Measurements from ENCODE around the gene PRPF6.

Gene PRPF6

GRCh38 chr20:64052326-64052722 lies 71.4 kb downstream of the PRPF6 start:
- DNase-seq: no peak

DNA sequence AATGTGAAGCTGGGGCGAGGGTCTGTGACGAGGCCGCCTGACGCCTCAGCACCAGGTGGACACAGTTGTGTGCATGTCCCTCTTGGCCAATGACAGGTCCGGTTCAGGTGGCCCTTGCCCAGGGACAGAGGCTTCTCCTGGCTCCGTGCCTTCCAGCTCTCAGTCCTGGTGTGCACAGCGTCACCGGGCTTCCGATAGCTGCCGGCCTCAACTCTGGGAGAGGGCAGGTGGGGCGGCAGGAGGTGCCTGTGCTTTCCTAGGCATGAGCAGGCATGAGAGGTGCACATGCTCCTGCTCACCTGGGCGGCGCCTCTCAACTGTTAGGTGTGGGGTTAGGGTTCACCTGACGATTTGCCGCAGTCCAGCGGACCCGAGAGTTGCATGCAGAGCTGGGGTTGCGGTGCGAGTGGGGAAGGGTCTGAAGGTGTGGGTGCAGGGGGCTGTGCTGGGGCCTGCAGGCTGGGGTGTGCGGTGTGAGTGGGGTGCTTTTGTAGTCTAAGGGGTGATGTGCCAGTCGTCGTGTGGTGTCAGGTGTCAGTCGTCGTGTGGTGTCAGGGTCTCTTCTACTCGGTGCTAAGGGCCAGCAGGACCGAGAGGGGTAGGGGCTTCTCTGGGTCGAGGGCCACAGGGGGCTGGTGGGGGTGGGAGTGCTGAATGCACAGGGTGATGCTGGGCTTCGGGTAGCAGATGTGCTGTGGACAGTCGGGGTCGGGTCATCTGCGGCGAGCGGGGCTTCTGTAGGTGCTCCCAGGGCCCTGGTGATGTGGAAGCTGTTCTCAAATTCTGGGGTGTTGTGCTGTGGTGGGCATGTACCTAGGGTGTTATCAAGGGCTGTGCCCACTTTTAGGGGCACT lies 72.3 kb downstream of the PRPF6 start:
- no peak for DNase-seq

- DNase-seq: no peak
These were observed 73.1 kb downstream of the PRPF6 start for GRCh38 chr20:64053841-64054661.

- DNase-seq: no peak
These were observed 74.5 kb downstream of the PRPF6 start for GRCh38 chr20:64055396-64055892.

- no peak for DNase-seq
These were observed 75.1 kb downstream of the PRPF6 start for GRCh38 chr20:64055893-64056638.

DNA sequence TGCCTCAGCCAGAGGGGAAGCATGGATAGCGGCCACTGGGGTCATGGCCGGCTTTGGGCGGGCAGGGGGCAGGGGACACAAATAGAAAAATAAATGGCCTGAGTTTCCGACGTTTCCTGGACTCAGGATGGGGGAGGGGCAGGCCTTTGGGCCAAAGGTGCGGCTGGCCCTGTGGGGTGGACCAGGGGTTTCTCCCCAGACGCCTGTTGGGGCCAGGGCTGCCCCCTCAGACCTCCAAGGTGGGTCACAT lies 75.6 kb downstream of the PRPF6 start:
- no peak for DNase-seq

GRCh38 chr20:64056889-64057627 lies 76.1 kb downstream of the PRPF6 start:
- DNase-seq: no peak

DNA sequence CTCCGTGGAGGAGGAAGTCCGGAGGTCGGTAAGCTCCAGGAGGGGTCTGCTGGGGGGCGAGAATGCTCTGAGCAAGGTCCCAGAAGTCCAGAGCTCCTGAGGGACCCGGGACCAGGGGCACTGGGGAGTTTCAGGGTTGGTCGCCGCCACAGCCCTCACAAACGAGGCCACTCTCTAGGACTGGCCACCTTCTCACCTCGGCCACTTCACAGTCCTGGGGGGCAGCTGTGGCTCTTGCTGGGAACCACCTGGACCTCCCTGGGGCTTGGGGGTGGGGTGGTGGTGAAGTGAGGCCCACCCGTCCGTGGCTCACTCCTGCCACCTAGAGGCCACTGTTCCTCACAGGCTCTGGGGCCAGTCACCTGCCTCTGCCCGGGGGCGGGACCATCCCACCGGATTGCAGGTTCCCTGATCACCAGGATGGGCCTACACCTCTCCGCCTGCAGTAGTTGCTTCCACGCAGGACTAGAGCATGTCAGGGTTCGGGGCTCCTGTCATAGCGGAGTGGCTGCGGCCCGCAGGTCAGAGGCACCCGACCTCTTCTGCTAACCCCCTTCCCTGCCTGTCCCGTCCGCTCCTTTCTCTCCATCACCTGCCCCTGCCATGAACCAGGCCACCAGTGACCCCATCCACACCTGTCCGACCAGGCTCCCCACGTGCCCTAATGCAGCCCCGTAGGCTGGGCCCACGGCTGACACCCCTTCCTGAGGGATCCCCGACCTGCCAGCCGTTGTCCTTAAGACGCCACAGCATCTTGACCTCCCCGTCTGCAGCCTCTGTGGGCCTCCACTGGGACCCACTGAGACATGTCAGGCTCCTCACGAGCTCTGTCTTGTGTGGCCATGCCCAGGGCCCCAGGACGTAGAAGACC lies 76.9 kb downstream of the PRPF6 start:
- DNase-seq: peak; percentile 57

- no peak for DNase-seq
These were observed 77.6 kb downstream of the PRPF6 start for GRCh38 chr20:64058536-64058935.

- peak; percentile 5 for DNase-seq
These were observed 81.3 kb downstream of the PRPF6 start for GRCh38 chr20:64062276-64062595.

DNA sequence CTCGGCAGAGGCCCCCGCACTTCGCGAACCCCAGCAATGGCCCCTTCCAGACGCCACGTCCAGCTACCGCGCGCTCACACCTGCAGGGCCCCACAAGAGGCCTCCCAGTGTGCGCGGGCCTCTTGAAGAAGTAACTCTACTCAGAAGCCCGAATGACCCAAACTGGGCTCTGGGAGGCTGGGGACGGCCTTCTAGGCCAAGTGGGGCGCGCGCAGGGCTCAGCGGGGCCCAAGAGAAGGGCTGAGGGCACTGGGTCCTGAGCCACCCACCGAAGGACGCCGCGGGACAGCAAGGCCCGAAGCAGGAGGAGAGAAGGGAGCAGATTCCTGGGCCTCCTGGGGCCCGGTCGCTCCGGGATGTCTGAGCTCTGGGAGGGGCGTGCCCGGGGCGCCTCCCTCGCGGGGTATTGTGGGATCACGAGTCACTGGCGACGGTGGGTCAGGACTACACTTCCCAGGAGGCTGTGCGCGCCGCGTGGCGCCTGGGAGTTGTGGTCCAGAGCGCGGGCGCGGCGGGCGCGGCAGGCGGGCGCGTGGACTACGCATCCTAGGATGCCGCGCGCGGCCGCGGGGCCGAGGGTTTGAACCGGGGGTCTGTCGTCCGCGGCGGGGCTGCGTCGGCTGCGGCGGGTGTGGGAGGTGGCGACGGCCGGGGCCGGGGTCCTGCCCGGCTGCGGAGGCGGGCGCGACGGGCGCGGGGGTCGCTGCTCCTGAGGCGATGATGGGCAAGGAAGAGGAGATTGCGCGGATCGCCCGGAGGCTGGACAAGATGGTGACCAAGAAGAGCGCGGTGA lies 81.9 kb downstream of the PRPF6 start, which contains the start of gene TCEA2:
TSS of gene TCEA2 (plus strand) at position 603 of the 793 bp plus-strand sequence. CDS start at position 718, 115 bp downstream.
- peak; percentile 92 for DNase-seq

- DNase-seq: peak; percentile 17
These were observed 82.6 kb downstream of the PRPF6 start for GRCh38 chr20:64063389-64064144.

DNA sequence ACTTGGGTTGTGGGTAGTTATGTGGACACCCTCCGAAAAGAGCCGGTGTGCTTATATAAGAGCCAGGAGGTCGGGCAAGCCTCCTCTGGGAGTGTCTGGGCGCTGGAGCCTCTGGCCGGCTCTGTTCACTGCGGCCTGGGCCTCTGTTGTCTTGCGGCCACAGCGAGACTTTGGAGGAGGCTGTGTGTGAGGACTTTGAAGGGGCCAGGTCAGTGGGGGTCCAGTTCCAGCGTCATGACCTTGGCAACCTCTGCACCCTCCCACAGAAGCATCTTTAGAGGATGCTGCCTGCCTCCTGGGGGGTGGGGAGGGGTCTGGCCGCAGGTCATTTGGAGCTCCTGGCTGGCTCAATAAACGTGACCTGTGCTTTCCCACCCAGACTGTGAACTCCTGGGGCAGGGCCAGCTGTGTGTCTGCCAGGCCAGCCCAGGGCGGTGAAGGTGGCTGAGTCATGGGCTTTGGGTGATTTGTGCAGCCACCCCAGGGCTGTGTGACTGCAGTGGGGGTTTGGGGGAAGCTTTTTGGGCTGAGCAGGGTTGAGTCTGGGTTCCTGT lies 83.3 kb downstream of the PRPF6 start:
- DNase-seq: no peak

DNA sequence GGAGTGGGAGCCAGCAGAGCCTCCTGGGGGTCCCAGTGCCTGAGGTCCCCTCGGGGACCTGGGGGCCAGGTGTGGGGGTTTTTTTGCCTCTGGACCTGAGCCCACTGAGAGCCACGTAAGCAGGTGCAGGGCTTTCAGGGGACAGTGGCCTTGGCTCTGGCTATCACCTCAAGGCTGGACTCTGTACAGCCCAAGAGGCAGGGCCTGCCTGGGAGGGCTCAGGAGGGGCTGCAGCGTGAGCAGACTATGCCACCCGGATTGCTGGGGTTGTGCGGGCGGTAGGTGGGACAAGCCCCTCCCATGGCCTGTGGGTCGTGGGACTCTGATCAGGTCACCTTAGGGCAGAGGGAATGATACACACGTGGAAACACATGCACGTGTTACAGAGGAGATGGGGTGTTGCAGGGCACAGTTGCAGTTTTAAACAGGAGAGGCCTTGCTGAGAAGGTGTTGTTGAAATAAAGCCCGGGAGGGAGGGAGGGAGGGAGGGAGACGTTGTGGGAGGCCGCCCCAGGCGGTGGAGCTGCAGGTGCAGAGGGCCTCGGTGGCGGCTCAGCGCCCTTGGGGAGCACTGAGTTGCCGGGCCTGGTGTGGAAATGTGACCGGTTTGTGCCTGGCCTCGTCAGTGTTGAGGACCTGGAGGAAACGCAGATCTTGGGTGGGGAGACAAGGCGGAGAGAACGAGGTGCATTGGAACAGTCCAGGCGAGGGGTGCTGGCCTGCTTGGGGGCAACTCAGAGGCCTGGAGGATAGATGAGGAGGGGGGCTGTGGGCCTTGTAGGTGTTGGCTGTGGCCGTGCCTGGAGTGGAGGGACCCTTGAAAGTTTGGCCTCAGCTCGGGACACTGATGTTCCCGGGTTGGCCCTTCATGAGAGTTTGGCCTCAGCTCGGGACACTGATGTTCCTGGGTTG lies 84.4 kb downstream of the PRPF6 start:
- no peak for DNase-seq

DNA sequence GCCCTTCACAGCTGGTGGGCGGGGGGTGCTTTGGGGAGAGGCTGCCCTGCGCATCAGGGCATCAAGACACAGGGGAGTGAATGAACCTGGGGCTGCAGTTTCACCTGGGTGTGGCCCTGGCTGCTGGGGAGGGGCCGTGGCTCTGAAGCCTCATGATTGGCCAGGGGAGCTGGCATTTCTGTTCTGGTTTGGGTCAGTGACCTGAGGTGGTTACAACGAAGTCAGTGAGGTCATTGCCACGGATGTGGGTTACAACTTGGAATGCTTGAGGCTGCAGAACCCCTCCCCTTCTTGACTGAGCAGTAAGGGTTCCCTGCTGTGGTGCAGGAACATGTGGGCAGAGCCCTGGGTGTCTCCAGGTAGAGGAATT lies 85.0 kb downstream of the PRPF6 start:
- no peak for DNase-seq

GRCh38 chr20:64067005-64067632 lies 86.2 kb downstream of the PRPF6 start:
- no peak for DNase-seq

GRCh38 chr20:64067733-64068307 lies 86.9 kb downstream of the PRPF6 start:
- DNase-seq: no peak

Measured in DMS79 treated with DMSO at 0.1 percent for 48 hours (cell line).